GM12864 (cell line): Measurements from ENCODE around the gene NAT9.

Experiments used
- DNase-seq: peaks from one replicate; pipeline ENCODE4 v3.0.0-alpha.2; 2011; ENCODE audit warnings: low read depth
- H3K4me3 ChIP-seq: 2 replicates; pipeline ENCODE4 v1.5.1; 2011; ENCODE audit warnings: mild to moderate bottlenecking, low read depth, low read length, control low read depth
- CTCF ChIP-seq: IDR thresholded peaks from 2 replicates; pipeline ENCODE4 v1.5.1; 2011; ENCODE audit warnings: low read depth, mild to moderate bottlenecking, moderate library complexity, low read length, control low read depth, inconsistent platforms; ENCODE audit errors: missing control alignments

NAT9 gene

DNA sequence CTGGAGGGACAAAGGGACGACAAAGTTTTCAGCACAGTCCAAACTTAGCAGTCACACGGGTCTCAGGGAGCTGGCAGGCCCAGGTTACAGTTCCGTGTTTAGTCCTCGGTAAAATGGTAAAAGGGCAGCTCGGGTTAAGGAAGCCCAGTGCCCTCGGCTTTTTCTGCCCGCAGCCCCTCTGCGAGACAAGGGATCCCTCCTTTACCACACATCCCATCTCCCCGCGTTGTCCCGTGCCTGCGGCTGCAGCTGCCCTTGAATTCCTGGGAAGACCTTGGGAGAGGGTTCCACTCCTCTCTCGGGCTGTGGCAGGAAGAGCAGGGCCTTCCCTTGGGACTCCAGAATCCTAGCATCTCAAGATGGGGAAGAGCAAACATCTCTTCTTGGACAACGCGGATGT, 46.3 kb downstream of the NAT9 start:
- TF ChIP-seq CTCF = no peak
- no peak for DNase-seq

DNA sequence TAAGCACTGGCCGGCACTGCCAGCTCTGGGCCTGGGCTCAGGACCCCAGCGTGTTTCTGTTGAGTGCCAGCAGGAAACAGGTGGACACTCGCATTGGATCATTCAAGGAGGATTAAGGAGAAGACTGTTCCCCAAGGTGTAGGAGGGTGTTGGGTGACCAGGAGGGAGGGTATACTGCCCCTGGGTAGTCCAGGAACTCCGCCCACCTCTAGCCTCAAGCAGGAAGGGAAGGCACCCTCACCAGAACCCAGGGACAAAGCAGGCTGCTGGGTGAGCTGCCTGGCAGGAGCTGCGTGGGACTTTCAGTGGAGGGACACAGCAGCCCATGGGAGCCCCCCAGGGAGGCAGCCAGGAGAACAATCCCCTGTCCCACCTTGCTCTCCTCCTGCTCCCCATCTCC, 46.8 kb downstream of the NAT9 start:
- TF ChIP-seq CTCF = no peak
- no peak for DNase-seq
- no peak overlapping the region for H3K4me3 ChIP-seq

More for the DNA sequence above, 46.3 kb downstream of the NAT9 start:
- no peak overlapping the region for H3K4me3 ChIP-seq

- no peak for TF ChIP-seq CTCF
- DNase-seq = no peak
- no peak overlapping the region for H3K4me3 ChIP-seq
These were observed 47.5 kb downstream of the NAT9 start for GRCh38 chr17:74728702-74729075.

DNA sequence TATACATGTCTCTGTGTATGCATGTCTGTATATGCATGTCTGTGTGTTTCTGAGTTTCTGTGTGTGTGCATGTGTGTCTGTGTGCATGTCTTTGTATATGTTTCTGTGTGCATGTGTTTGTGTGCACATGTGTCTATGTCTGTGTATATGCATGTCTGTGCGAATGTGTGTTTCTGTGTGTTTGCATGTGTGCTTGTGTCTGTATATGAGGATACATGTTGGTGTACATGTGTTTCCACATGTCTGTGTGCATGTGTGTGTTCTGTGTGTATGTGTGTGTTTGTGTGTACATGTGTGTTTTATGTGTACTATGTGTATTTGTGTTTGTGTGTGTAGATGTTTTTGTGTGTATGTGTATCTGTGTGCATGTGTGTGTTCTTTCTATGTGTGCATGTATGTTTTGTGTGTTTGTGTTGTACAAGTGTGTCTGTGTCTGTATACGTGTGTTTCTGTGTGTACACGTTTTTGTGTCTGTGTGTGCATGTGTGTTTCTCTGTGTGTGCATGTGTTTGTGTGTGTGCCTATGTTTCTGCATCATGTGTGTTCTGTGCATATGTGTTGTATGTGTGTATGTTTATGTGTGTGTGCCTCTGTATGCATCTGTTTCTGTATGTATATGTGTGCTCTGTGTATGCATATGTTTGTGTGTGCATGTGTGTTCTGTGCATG, 48.0 kb downstream of the NAT9 start:
- no peak for DNase-seq
- no peak overlapping the region for H3K4me3 ChIP-seq
- TF ChIP-seq CTCF = no peak

DNA sequence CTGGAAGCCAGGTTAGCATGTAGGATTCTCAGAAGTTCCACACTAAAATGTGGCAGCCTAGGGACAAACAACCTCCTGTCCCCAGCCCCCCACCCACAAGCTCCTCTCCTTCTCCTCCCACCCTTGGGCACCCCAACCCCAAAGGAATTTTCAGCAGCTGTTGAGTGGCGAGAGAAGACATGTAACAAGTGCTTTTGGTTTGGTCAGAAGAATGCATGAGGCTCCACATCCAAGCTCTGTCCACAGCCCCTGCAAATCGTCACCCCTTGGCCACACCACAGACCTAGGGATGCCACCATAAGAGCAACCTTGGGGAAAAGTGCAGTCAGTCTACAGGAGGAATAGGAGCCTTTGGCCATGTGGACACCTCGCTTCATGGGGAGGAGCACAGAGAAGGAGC, 51.0 kb downstream of the NAT9 start:
- TF ChIP-seq CTCF = no peak
- no peak for DNase-seq
- H3K4me3 ChIP-seq = no peak overlapping the region

DNA sequence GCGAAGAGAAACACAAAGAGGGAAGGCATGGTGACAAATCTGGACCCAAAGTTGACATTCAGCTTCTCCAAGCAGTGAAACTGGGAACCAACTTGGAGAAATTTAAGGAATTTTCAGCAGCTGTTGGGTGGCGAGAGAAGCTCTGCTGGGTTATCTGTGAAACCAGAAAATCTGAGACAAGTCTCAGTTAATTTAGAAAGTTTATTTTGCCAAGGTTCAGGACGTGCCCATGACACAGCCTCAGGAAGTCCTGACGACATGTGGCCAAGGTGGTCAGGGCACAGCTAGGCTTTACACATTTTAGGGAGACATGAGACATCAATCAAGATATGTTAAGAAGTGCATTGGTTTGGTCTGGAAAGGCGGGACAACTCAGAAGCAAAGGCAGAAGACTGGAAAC, 52.3 kb downstream of the NAT9 start:
- DNase-seq = no peak
- no peak overlapping the region for H3K4me3 ChIP-seq
- TF ChIP-seq CTCF = no peak

GRCh38 chr17:74722782-74723181, 53.4 kb downstream of the NAT9 start:
- DNase-seq = no peak
- no peak overlapping the region for H3K4me3 ChIP-seq

More at GRCh38 chr17:74722782-74723181, 53.4 kb downstream of the NAT9 start:
- TF ChIP-seq CTCF = no peak
